TTC549 (cell line): Measurements from ENCODE around the gene NXNL2.

Experiments used
- FAIRE-seq: peaks from 2 replicates; lab custom pipeline; 2012; peaks lifted over from hg19 to GRCh38; lab: Jason Lieb, UNC

Gene NXNL2

DNA sequence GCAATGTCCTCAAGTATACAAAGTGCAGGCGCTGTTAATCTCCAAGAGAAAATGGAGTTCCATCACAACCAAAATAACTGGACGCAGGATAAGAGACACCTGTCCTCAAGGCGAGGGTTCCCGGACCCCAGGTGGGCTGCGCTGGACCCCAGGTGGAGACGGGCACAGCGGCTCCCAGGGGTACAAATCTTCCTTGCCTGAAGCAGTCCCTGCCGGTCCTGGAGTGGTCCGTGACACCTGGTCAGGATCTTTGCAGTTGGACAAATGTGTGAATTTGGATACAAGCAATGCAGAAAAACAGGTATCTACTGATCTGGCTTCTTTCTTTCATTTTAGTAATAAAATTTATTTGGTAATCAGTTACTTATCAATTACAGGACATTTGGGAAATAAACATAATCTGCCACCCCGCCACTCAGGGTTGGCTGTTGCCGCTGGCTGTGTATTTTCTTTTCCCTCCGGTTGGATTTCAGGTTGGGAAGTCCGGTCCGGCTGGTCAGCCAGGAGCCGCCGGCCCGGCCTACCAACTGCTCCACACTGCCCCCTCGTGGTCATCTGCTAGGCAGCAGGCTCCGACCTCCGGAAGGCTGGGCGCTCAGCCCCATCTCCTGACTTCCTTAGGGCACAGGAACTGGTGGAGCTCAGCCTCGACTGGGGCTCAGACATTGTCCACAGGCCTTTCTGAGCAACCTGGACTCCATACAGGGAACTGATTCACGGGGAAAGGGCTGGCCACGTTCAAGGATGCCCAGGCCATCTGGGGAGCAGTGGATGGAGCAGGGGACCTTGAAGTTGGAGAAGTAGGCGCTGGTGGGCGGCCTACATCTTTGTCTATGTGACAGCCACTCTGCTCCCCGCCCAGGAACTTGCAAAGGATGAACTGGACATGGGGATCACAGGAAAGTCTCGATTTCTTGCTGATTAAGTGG lies 43.4 kb downstream of the NXNL2 start:
- FAIRE-seq, result no peak

DNA sequence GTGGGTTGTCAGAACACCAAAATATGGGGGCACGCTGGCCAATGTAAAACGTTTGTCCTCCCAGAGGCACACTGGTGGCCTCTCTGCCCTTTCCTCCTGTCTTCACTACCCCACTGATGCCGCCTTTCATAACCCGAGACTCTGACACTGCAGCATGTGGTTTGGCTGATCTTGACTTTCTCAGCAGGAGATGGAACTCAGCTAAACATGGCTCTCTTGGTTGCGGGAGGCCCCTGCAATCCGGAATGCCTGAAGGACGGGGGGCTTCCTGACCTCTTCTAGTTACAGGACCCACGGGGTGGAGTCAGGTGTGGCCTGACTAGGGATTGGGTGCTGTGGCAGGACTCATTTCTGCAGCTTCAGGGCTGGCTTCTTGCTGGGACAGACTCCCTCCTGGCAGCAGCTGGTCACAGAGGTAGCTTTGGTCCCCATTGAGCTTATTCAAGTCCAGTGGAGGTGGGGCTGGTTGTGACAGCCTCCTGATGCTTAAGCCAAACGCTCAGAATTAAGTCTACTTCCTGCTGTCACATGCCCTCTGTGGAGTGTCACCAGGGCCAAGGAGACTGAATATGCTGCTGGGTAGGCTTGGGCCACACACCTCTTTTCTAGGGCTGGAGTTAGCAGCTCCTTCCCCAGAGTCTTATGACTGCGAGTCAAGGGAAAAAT lies 44.2 kb downstream of the NXNL2 start:
- no peak for FAIRE-seq

DNA sequence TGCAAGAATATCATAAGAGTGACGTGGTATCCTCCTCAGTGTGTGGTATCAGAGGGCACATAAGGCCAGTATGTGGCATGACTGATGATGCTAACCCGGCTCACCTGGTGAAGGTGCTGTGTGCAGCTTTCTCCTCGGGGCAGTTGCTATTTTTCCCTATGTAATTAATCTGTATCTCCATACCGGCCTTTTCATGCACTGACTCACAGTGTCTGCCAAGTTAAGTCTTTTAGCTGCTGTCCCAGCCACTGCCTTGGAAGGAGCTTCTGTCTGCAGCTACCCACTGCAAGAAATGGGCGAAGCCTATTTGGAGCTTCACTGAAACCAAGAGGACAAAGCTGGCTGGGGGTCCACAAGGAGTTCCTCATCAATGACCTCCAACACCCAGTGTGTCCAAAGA lies 46.0 kb downstream of the NXNL2 start:
- no peak for FAIRE-seq

DNA sequence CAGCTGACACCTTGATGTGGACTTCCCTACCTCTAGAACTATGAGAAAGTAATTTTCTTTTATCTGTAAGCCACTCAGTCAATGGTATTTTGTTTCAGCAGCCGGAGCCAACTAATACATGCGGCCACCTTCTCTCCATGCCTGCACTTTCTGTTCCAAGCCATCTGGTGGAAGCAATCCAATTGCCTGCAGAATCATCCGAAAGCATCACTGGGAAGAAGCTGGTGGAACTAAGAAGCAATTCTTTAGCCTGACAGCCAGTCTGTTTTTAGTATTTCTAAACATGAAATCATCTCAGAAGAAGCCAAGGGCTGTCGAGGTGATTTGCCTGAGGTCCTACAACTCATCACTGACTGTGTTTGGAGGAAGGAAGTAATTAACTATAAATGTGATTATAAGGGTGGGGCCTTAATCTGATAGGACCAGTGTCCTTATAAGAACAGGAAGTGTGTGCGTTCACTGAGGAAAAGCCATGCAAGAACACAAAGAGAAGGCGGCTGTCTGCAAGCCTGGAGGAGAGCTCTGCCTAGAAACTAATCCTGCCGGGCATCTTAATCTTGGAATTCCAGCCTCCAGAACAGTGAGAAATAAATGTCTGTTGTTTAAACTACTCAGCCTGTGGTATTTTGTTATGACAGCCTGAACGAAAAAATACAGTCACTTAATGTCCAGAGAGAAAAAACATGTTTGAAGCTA lies 49.1 kb downstream of the NXNL2 start:
- no peak for FAIRE-seq

DNA sequence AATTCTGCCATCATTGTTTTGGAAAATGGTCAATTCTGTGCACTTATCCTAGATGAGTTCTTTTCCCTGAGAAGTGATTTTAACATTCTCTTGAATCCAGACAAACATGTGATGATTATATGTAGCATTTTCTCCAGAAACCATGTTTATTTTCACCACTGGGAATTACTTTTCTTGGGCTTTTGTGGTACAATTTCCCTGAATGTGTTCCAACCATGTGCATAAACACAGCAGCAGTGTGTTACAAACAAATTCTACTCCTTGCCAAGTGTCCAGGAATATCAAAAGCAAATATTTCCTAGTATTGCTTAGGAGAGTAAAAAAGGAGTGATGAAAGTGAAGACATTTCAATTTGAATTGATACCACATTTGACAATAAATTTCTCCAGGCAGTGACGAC lies 50.4 kb downstream of the NXNL2 start:
- no peak for FAIRE-seq

DNA sequence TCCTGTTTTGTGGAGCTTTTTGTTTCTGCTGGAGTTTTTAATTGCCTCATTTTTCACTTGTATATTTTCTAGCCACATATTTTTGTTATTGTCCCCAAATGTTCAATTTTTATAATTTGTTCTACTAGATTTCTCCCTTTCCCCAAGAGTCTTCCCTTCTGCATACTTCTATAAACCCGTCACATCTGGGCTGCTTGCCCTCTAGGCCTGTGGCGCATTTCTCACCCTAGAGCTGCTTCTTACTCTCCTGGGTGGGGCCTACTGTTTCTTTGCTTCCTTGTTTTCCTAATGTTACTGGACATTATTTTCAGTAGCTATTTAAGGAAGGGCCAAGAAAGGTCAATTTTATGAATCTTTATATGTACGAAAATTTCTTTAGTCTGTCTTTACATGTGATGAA lies 51.5 kb downstream of the NXNL2 start:
- no peak for FAIRE-seq

DNA sequence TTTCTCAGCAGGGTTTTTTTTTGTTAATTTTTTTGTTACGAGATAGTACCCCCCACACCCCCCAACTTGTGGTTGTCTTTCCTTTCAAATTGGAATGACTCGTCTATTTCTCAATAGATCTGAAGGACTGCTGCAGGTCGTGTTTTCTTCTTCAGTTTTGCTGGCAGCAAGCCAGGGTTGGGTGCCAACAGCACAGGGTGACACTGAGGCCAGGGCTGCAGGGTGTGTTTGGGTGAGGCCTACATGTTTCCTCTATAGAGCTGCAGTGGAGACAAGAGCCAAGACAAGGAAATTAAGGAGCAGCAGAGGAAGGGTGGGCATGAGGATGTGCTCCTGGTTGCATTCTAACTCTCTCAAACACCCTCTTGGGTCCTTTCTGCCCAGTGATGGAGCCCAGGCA lies 52.2 kb downstream of the NXNL2 start:
- no peak for FAIRE-seq

DNA sequence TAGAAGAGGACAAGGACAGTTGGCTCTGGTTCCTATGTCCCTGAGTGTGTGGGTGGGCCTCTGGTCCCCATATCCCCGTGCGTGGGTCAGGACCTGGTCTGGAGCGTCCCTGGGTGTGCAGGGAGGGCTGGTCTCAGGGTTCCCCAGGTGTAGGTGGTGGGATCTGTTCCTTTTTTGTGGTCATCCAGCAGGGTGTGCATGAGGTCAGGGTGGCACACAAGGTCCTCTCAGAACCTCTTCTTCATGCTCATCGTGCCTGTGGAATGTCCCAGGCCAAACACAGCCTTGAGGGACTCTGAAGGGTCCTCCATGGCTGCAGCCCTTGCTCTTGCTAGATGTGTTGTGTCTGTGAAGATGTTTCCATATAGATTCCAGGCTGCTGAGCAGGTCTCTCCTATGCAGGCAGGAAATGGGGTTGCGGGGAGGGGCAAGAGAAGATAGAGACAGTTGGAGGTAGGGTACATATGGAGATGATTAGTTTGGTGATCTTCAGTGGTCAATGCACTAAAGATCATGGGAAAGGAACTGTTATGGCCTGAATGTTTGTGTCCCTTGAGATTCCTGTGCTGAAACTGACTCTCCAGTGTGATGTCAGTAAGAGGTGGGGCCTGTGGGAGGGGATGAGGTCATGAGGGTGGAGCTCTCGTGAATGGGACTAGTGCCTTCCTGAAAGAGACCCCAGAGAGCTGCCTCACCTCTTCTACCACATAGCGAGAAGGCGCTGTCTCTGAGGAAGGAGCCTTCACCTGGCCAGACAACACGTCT lies 53.1 kb downstream of the NXNL2 start:
- FAIRE-seq, result no peak

DNA sequence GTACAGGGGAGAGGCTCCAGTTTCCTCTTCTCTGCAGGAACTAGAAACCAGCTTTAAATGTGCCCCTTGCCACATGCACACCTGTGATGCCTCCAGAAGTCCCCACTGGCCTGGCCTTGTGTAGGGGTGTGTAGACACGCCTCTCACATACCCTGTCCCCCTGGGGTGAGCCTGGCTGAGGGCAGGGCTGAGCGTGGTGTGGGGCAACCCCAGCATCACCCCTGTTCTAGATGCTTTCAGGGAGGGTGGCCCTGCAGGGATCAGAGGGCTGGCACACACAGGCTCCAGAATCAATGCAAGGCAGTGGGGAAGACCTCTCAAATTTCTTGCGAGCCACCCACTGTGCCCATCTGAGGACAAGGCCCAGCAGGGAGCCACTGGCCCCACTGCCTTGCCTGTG lies 54.7 kb downstream of the NXNL2 start:
- FAIRE-seq, result no peak

DNA sequence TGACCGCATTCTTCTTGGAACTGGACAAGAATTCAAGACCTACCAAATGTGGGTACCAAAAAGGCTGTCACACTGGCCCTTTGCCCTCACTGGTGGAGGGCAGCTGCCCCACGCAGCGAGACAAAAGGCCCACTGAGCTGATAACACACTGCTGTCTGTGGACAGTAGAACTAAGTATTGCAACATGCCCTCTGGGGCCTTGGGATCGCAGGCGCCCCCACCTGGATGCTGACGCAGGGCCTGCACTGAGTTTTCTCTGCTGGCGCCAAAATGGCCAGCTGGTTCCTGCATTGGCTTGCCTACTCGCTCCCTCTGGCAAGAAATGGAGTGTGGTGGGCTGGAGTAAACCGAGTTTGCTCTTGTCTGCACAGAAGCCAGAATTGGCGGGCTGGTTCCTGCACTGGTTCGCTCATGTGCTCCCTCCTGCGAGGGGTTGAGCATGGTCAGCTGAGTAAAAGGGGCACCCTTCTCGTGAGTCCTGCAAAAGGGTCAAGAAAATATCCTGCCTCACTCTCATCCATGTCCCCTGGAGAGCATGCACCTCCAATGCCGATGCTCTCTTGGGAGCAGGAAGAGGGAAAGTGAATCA lies 55.7 kb downstream of the NXNL2 start:
- no peak for FAIRE-seq

DNA sequence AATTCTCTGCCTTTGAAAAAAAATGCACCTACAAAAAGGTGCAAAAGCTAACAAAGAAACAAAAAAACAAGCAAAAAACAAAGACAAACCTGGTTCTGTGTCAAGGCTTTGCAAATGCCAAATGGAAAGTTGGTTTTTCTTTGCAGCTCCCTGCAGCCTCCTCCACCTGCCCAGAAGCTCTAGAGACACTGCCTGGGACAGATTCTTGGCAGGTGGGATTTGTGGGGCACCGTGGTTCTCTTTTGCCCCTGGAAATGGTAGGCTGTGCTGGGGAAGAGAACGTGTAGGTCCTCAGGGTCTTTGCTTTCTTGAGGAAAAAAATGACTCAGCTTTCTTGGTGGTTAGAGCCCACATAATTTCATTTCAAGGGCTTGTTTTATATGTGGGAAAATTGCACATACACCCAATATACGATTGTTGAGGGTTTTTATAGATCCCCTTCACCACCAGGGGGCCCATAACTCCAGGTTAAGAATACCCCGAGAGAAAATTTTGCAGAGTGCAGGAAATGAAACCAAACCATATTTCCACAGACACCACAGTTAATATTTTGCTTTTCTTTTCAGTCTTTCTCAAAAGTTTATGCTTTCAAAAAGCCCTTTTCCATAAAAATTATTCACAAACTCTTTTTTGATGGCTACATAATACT lies 58.7 kb downstream of the NXNL2 start:
- FAIRE-seq, result no peak
